AG20443 (cell line): Measurements from ENCODE around the gene IDI1.
A peak's percentile ranks its signal among the peaks of the same experiment; 100 is the strongest.
"Not testable (repeated sequence)": the region's sequence is repeated elsewhere in the genome, so short reads cannot be mapped to it uniquely, and the experiment has no call there.

Experiments used
- DNase-seq: peaks from one replicate; pipeline ENCODE4 v3.0.0; 2012; ENCODE audit warnings: low spot score, mixed read lengths

Gene IDI1

GRCh38 chr10:1034758-1035157, 14.2 kb downstream of the IDI1 start:
- peak; percentile 29 for DNase-seq

- DNase-seq, result no peak
Observed at GRCh38 chr10:1033601-1034000, 15.3 kb downstream of the IDI1 start.

GRCh38 chr10:1029838-1030237, 19.1 kb downstream of the IDI1 start:
- no peak for DNase-seq

- no peak for DNase-seq
Observed at GRCh38 chr10:1026578-1026977, 22.3 kb downstream of the IDI1 start.

GRCh38 chr10:1025683-1026082, 23.2 kb downstream of the IDI1 start, which contains the start of gene IDI2:
IDI2 (minus strand) TSS chr10:1025859; CDS start chr10:1024723, 1,136 bp downstream.
- no peak for DNase-seq

- DNase-seq, result no peak
Observed at GRCh38 chr10:1024103-1024502, 24.8 kb downstream of the IDI1 start.

- no peak for DNase-seq
Observed at GRCh38 chr10:1022413-1022812, 26.5 kb downstream of the IDI1 start.

- DNase-seq, result no peak
Observed at GRCh38 chr10:1020958-1021357, 28.0 kb downstream of the IDI1 start.

- no peak for DNase-seq
Observed at GRCh38 chr10:1020460-1020859, 28.5 kb downstream of the IDI1 start.

- DNase-seq, result no peak
Observed at GRCh38 chr10:1019362-1019761, 29.6 kb downstream of the IDI1 start.

- DNase-seq, result no peak
Observed at GRCh38 chr10:1015688-1016087, 33.2 kb downstream of the IDI1 start.

GRCh38 chr10:1011696-1012095, 37.2 kb downstream of the IDI1 start:
- DNase-seq, result no peak

- no peak for DNase-seq
Observed at GRCh38 chr10:1010703-1011102, 38.2 kb downstream of the IDI1 start.

- not testable (repeated sequence) for DNase-seq
Observed at GRCh38 chr10:1009947-1010346, 39.0 kb downstream of the IDI1 start.

- no peak for DNase-seq
Observed at GRCh38 chr10:1009071-1009494, 39.8 kb downstream of the IDI1 start.

GRCh38 chr10:1007583-1007982, 41.3 kb downstream of the IDI1 start:
- no peak for DNase-seq

- DNase-seq, result no peak
Observed at GRCh38 chr10:1006573-1006972, 42.3 kb downstream of the IDI1 start.

GRCh38 chr10:1003884-1004670, 44.8 kb downstream of the IDI1 start:
- DNase-seq, result no peak

- no peak for DNase-seq
Observed at GRCh38 chr10:1002425-1003006, 46.4 kb downstream of the IDI1 start.

GRCh38 chr10:997266-998022, 51.5 kb downstream of the IDI1 start:
- no peak for DNase-seq

GRCh38 chr10:996031-996430, 52.9 kb downstream of the IDI1 start:
- DNase-seq, result no peak

GRCh38 chr10:995559-995926, 53.4 kb downstream of the IDI1 start:
- no peak for DNase-seq
